ENCODE measurements around the gene MAP3K19. TPM values are rescaled to one million over a fixed set of nuclear protein-coding genes. Genes with fewer than 3 reads are reported as not detected.

The MAP3K19 gene
- total RNA-seq, 4 donors from 2014 or later, result not detected

- intact Hi-C loops (cut with DNase I; ENCODE audit: low total_unique reads), result no loop called here
- no peak for DNase-seq
- Histone ChIP-seq H3K27ac (no peak overlapping the region), H3K4me1 (no peaks in the 10 kb centered on the region), H3K27me3 (no peaks in the 10 kb centered on the region), H3K4me3 (no peak overlapping the region), H3K36me3 (no peaks in the 10 kb centered on the region), H3K9me3 (no peaks in the 10 kb centered on the region)
- 80 to 96% methylated on average over 1 of the region's 1 CpG for WGBS, 2 donors (ENCODE audit: low coverage in 1 of 2)
- TF ChIP-seq CTCF (IDR thresholded peaks at IDR 0.05), result no peak
- TF ChIP-seq EP300 (IDR thresholded peaks at IDR 0.05; ENCODE audit: low read depth), result no peak
- no peak for TF ChIP-seq POLR2AphosphoS5 (IDR thresholded peaks at IDR 0.05)
- in situ Hi-C loops (cut with MboI; ENCODE audit: low pct_ligation_motif_present in 1 of 4, low pct_unique_long_range_greater_than_20kb in 1 of 4, low sequenced_read_pairs in 3 of 4), result no loop called here
These were observed 16.4 kb downstream of the MAP3K19 start for GRCh38 chr2:135030826-135031225.

GRCh38 chr2:135029481-135030134, 17.6 kb downstream of the MAP3K19 start:
- Histone ChIP-seq H3K27ac (no peak overlapping the region), H3K4me1 (no peaks in the 10 kb centered on the region), H3K27me3 (no peaks in the 10 kb centered on the region), H3K4me3 (no peak overlapping the region), H3K36me3 (no peaks in the 10 kb centered on the region), H3K9me3 (no peaks in the 10 kb centered on the region)
- no peak for TF ChIP-seq POLR2AphosphoS5 (IDR thresholded peaks at IDR 0.05)
- TF ChIP-seq CTCF (IDR thresholded peaks at IDR 0.05), result no peak
- no peak for TF ChIP-seq POLR2A (IDR thresholded peaks at IDR 0.05)
- no peak for TF ChIP-seq EP300 (IDR thresholded peaks at IDR 0.05; ENCODE audit: low read depth)
- whole genome bisulfite sequencing, 2 donors (ENCODE audit: low coverage in 1 of 2), result 62 to 65% methylated on average over 1 to 2 of the region's 2 CpGs
- DNase-seq, result no peak
- intact Hi-C loops (cut with DNase I; ENCODE audit: low total_unique reads) (no loop called here), in situ Hi-C loops (cut with MboI; ENCODE audit: low pct_ligation_motif_present in 1 of 4, low pct_unique_long_range_greater_than_20kb in 1 of 4, low sequenced_read_pairs in 3 of 4) (no loop called here)

- no peak overlapping the region for H3K4me3 ChIP-seq
- H3K27me3 ChIP-seq, result no peaks in the 10 kb centered on the region
- intact Hi-C loops (cut with DNase I; ENCODE audit: low total_unique reads) (no loop called here), in situ Hi-C loops (cut with MboI; ENCODE audit: low pct_ligation_motif_present in 1 of 4, low pct_unique_long_range_greater_than_20kb in 1 of 4, low sequenced_read_pairs in 3 of 4) (loop anchor here in 1 of 4 donors (25.0 kb wide), 1 partner anchor 688 kb away; no protein-coding TSS in a partner anchor)
- no peaks in the 10 kb centered on the region for H3K9me3 ChIP-seq
- no peak for DNase-seq
- no peak for TF ChIP-seq POLR2AphosphoS5 (IDR thresholded peaks at IDR 0.05)
- no peak for TF ChIP-seq CTCF (IDR thresholded peaks at IDR 0.05)
- no peak for TF ChIP-seq EP300 (IDR thresholded peaks at IDR 0.05; ENCODE audit: low read depth)
- TF ChIP-seq POLR2A (IDR thresholded peaks at IDR 0.05), result no peak
- no peaks in the 10 kb centered on the region for H3K4me1 ChIP-seq
- H3K36me3 ChIP-seq, result no peaks in the 10 kb centered on the region
- WGBS, 2 donors (ENCODE audit: low coverage in 1 of 2), result 83 to 90% methylated on average over 3 to 5 of the region's 5 CpGs
- no peak overlapping the region for H3K27ac ChIP-seq
These were observed 23.3 kb downstream of the MAP3K19 start for GRCh38 chr2:135023886-135024485.

- DNase-seq, result no peak
- H3K9me3 ChIP-seq, result no peaks in the 10 kb centered on the region
- no peaks in the 10 kb centered on the region for H3K27me3 ChIP-seq
- intact Hi-C loops (cut with DNase I; ENCODE audit: low total_unique reads), result no loop called here
- in situ Hi-C loops (cut with MboI; ENCODE audit: low pct_ligation_motif_present in 1 of 4, low pct_unique_long_range_greater_than_20kb in 1 of 4, low sequenced_read_pairs in 3 of 4), result loop anchor here in 1 of 4 donors (25.0 kb wide), 1 partner anchor 689 kb away; no protein-coding TSS in a partner anchor
- TF ChIP-seq POLR2A (IDR thresholded peaks at IDR 0.05) (no peak), CTCF (IDR thresholded peaks at IDR 0.05) (no peak), POLR2AphosphoS5 (IDR thresholded peaks at IDR 0.05) (no peak), EP300 (IDR thresholded peaks at IDR 0.05; ENCODE audit: low read depth) (no peak)
- H3K4me3 ChIP-seq, result no peak overlapping the region
- WGBS, 2 donors (ENCODE audit: low coverage in 1 of 2), result 84 to 87% methylated on average over 10 of the region's 10 CpGs
- no peak overlapping the region for H3K27ac ChIP-seq
- H3K4me1 ChIP-seq, result no peaks in the 10 kb centered on the region
- no peaks in the 10 kb centered on the region for H3K36me3 ChIP-seq
These were observed 24.0 kb downstream of the MAP3K19 start for GRCh38 chr2:135022952-135023880.

All from transverse colon (tissue), 4 donors.